ENCODE measurements around the gene GPR34.
"Not testable (repeated sequence)": the region's sequence is repeated elsewhere in the genome, so short reads cannot be mapped to it uniquely, and the experiment has no call there.

Gene GPR34

DNA sequence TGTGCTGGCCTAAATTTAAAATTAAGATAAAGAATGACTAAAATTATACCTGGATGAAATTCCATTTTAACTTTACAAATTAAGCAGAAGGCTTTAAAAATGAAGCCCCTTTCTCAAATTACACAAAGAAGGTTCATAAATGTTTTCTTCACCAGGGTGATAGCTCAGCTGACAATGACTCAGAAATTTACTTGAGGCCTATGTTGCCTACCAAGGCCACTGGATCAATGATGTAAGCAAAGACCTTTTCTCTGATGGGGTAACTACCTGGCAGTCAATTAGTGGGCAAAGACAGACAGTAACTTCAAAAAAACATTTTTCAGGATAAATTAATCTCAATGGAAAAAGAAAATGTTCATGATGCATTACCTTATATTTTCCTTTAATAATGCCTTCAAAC, 23.9 kb upstream of the GPR34 start:
- no peak overlapping the region for H3K4me3 ChIP-seq (ENCODE audit: control insufficient read depth, low read depth, low read length)
- DNase-seq (ENCODE audit: low read depth): no peak
- TF ChIP-seq, protein P1, sequence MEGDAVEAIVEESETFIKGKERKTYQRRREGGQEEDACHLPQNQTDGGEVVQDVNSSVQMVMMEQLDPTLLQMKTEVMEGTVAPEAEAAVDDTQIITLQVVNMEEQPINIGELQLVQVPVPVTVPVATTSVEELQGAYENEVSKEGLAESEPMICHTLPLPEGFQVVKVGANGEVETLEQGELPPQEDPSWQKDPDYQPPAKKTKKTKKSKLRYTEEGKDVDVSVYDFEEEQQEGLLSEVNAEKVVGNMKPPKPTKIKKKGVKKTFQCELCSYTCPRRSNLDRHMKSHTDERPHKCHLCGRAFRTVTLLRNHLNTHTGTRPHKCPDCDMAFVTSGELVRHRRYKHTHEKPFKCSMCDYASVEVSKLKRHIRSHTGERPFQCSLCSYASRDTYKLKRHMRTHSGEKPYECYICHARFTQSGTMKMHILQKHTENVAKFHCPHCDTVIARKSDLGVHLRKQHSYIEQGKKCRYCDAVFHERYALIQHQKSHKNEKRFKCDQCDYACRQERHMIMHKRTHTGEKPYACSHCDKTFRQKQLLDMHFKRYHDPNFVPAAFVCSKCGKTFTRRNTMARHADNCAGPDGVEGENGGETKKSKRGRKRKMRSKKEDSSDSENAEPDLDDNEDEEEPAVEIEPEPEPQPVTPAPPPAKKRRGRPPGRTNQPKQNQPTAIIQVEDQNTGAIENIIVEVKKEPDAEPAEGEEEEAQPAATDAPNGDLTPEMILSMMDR (IDR thresholded peaks at IDR 0.05; ENCODE audit: control insufficient read depth, insufficient read depth, low read depth, low read length, missing control alignments): no peak

- TF ChIP-seq, protein P1 (IDR thresholded peaks at IDR 0.05; ENCODE audit: control insufficient read depth, insufficient read depth, low read depth, low read length, missing control alignments): no peak
These were observed 23.1 kb upstream of the GPR34 start for GRCh38 chrX:41665686-41666085.

DNA sequence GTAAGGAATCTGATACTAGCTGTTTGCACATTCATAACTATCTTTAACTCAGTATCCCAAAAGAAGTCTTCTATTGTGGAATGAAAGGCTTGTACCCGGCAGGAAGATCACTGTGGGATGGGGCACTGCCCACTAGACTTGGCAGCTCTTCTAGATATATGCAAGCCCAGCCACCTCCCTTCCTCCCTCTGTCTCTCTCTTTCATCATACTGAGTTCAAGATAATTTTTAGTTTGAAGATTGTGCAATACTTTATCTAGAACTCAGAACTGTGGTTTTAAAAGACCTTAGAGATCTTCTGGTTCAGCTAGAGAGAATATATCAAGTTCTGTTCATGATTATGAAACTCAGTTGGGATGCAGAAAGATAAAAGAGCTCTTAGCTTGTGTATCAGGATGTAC, 22.5 kb upstream of the GPR34 start:
- H3K4me3 ChIP-seq (ENCODE audit: control insufficient read depth, low read depth, low read length): no peak overlapping the region
- TF ChIP-seq, protein P1 (IDR thresholded peaks at IDR 0.05; ENCODE audit: control insufficient read depth, insufficient read depth, low read depth, low read length, missing control alignments): no peak
- DNase-seq (ENCODE audit: low read depth): no peak

More at GRCh38 chrX:41665686-41666085, 23.1 kb upstream of the GPR34 start:
- DNase-seq (ENCODE audit: low read depth): no peak
- no peak overlapping the region for H3K4me3 ChIP-seq (ENCODE audit: control insufficient read depth, low read depth, low read length)

- H3K4me3 ChIP-seq (ENCODE audit: control insufficient read depth, low read depth, low read length): no peak overlapping the region
- TF ChIP-seq, protein P1 (IDR thresholded peaks at IDR 0.05; ENCODE audit: control insufficient read depth, insufficient read depth, low read depth, low read length, missing control alignments): no peak
- DNase-seq (ENCODE audit: low read depth): no peak
These were observed 21.1 kb upstream of the GPR34 start for GRCh38 chrX:41667631-41668030.

GRCh38 chrX:41670112-41670511, 18.7 kb upstream of the GPR34 start:
- TF ChIP-seq, protein P1 (IDR thresholded peaks at IDR 0.05; ENCODE audit: control insufficient read depth, insufficient read depth, low read depth, low read length, missing control alignments): no peak
- DNase-seq (ENCODE audit: low read depth): no peak
- no peak overlapping the region for H3K4me3 ChIP-seq (ENCODE audit: control insufficient read depth, low read depth, low read length)

DNA sequence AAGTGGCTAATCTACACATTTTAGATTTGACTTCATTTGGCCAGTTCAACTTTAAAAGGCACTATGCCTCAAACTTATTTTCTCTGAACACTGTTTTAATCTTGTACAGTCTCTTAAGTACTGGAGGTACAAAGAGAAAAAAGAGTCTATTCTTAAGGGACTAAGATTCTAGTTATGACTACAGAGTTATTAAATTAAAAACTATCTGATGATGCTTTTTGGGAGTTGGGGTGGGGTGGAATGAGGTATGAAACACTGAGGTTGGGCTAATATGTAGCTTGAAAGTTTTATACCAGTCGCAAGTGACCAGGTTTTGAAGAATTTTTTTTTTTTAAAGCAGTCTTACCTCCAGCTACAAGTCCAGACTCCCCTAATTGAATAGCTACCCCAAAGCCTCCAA, 17.7 kb upstream of the GPR34 start:
- DNase-seq (ENCODE audit: low read depth): no peak
- TF ChIP-seq, protein P1 (IDR thresholded peaks at IDR 0.05; ENCODE audit: control insufficient read depth, insufficient read depth, low read depth, low read length, missing control alignments): no peak
- H3K4me3 ChIP-seq (ENCODE audit: control insufficient read depth, low read depth, low read length): no peak overlapping the region

GRCh38 chrX:41672643-41673042, 16.1 kb upstream of the GPR34 start:
- TF ChIP-seq, protein P1 (IDR thresholded peaks at IDR 0.05; ENCODE audit: control insufficient read depth, insufficient read depth, low read depth, low read length, missing control alignments): no peak

DNA sequence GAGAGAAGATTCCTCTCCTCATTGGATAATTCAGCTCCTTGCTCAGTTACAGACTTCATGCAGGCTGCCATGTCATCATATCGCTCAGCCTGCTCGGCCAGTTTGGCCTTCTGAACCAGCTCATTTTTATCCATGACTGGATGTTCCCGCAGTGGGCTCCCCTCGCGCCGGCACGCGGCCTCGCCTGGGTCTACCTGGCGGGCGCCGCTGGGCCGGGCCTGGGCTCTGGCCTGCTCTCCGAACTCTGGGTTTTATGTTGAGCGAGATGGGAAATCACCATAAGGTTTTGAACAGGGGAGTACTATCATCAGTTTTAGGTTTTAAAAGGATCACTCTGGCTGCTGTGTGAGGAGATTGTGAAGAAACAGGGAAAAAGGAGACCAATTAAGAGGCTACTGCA, 12.4 kb upstream of the GPR34 start:
- not testable (repeated sequence) for DNase-seq (ENCODE audit: low read depth); H3K4me3 ChIP-seq (ENCODE audit: control insufficient read depth, low read depth, low read length)

More at GRCh38 chrX:41672643-41673042, 16.1 kb upstream of the GPR34 start:
- DNase-seq (ENCODE audit: low read depth): no peak
- no peak overlapping the region for H3K4me3 ChIP-seq (ENCODE audit: control insufficient read depth, low read depth, low read length)
